PC-3 (cell line): ENCODE data around the gene PCDHGB3. TPM values are rescaled to one million over a fixed set of nuclear protein-coding genes. Genes with fewer than 3 reads are reported as not detected.
"Not testable (repeated sequence)": the region's sequence is repeated elsewhere in the genome, so short reads cannot be mapped to it uniquely, and the experiment has no call there.

Experiments used
- ATAC-seq: fragments of 200-7000 bp; cut with Tn5 transposase; 2 replicates; pipeline ENCODE4 v1.9.1; 2020; ENCODE audit warnings: mild to moderate bottlenecking, moderate library complexity
- BruUV-seq: library from RNA; stranded (reverse); fragments of 400-500 nt; replicated peaks from 2 replicates; lab custom pipeline; 2021; lab: Mats Ljungman, UMichigan
- CTCF ChIA-PET: fragments of 300-600 bp; sonication (Branson Sonifier 250); formaldehyde crosslinking; loops from one replicate; lab custom pipeline; 2022; ENCODE audit warnings: antibody characterized with exemption; lab: Charles Lee
- POLR2A ChIA-PET: fragments of 300-600 bp; sonication (Branson Sonifier 250); formaldehyde crosslinking; loops from one replicate; lab custom pipeline; 2022; ENCODE audit warnings: antibody characterized with exemption; ENCODE audit not compliant: unreplicated experiment; lab: Charles Lee
- DNase-seq: peaks from one replicate; pipeline ENCODE4 v3.0.0-alpha.2; 2015
- H2AFZ ChIP-seq: fragments of 300-600 bp; sonication (generic); 2 replicates; pipeline ENCODE4 v1.6.0; 2016; ENCODE audit warnings: antibody characterized with exemption, low read length
- H3F3A ChIP-seq: fragments of 300-600 bp; sonication (generic); one replicate; pipeline ENCODE4 v1.6.0; 2017; ENCODE audit warnings: antibody characterized with exemption, low read length, control low read depth, mild to moderate bottlenecking; ENCODE audit not compliant: unreplicated experiment
- H3K27ac ChIP-seq: fragments of 300-600 bp; sonication (generic); 2 replicates; pipeline ENCODE4 v1.5.1; 2016; ENCODE audit warnings: mild to moderate bottlenecking, low read length
- H3K27me3 ChIP-seq: fragments of 300-600 bp; sonication (generic); 2 replicates; pipeline ENCODE4 v1.6.1; 2016; ENCODE audit warnings: low read length, mixed read lengths
- H3K36me3 ChIP-seq: fragments of 300-600 bp; sonication (generic); 2 replicates; pipeline ENCODE4 v1.6.1; 2016; ENCODE audit warnings: low read depth, mixed run types, low read length, mixed read lengths
- H3K4me1 ChIP-seq: fragments of 300-600 bp; sonication (generic); 2 replicates; pipeline ENCODE4 v1.5.1; 2016; ENCODE audit warnings: low read length; ENCODE audit not compliant: insufficient read depth
- H3K4me2 ChIP-seq: fragments of 300-600 bp; sonication (generic); 2 replicates; pipeline ENCODE4 v1.6.0; 2016; ENCODE audit warnings: low read length
- H3K4me3 ChIP-seq: fragments of 300-600 bp; sonication (generic); 2 replicates; pipeline ENCODE4 v1.5.1; 2016; ENCODE audit warnings: mild to moderate bottlenecking, low read length, mixed read lengths
- H3K79me2 ChIP-seq: fragments of 300-600 bp; sonication (generic); 2 replicates; pipeline ENCODE4 v1.6.1; 2017; ENCODE audit warnings: low read length, mixed read lengths
- H3K9ac ChIP-seq: fragments of 300-600 bp; sonication (generic); 2 replicates; pipeline ENCODE4 v1.6.0; 2016; ENCODE audit warnings: mild to moderate bottlenecking, low read length
- H3K9me2 ChIP-seq: fragments of 300-600 bp; sonication (generic); replicated peaks from 2 replicates; pipeline ENCODE4 v1.6.1; 2016; ENCODE audit warnings: mixed run types, low read length, mixed read lengths
- H3K9me3 ChIP-seq: fragments of 300-600 bp; sonication (generic); 2 replicates; pipeline ENCODE4 v1.6.1; 2016; ENCODE audit warnings: low read length, mixed read lengths
- H4K20me1 ChIP-seq: fragments of 300-600 bp; sonication (generic); 2 replicates; pipeline ENCODE4 v1.6.1; 2016; ENCODE audit warnings: low read length, mixed read lengths
- CTCF ChIP-seq: fragments of 300-600 bp; sonication (generic); conservative IDR thresholded peaks from 2 replicates; pipeline ENCODE4 v1.5.1; 2017; ENCODE audit warnings: antibody characterized with exemption, low read depth, mild to moderate bottlenecking, low read length
- EZH2 ChIP-seq: fragments of 300-600 bp; sonication (generic); IDR thresholded peaks from one replicate; pipeline ENCODE4 v1.6.1; 2017; ENCODE audit warnings: antibody characterized with exemption, mild to moderate bottlenecking, low read length; ENCODE audit not compliant: unreplicated experiment
- EZH2phosphoT487 ChIP-seq: fragments of 300-600 bp; sonication (generic); IDR thresholded peaks from 2 replicates; pipeline ENCODE4 v1.6.1; 2018; ENCODE audit warnings: mild to moderate bottlenecking, antibody characterized with exemption, low read length, borderline replicate concordance
- intact Hi-C: fragments of 100-400 bp; cut with micrococcal nuclease; formaldehyde crosslinking; loops from 2 replicates; pipeline ENCODE4 v1.9.0; 2023
- total RNA-seq: library from RNA; depleted of rRNA; stranded (reverse); fragments of >200 nt; gene quantifications from 2 replicates; pipeline ENCODE4 v1.2.3, GENCODE V29; 2014

Gene PCDHGB3
- total RNA-seq, 1 experiment from 2014 or later, result 1.3 TPM

- TF ChIP-seq EZH2phosphoT487 (no peak), EZH2 (no peak), CTCF (no peak)
- no peaks in the 10 kb centered on the region for H3K27me3 ChIP-seq
- H3K27ac ChIP-seq, result no peak overlapping the region
- H3K36me3 ChIP-seq, result peaks cover 6% of the 10 kb centered on the region; the same call in 1 of the 2 replicates
- 0 out of 2 replicates have a peak, but pooled peaks cover 4% of the 10 kb centered on the region for H3K9me3 ChIP-seq
- H3K4me2 ChIP-seq, result no peak overlapping the region
- H3K9ac ChIP-seq, result no peak overlapping the region
- DNase-seq (no peak), ATAC-seq (no peak)
- no peaks in the 10 kb centered on the region for H4K20me1 ChIP-seq
- BruUV-seq, result no TSS peak
- no peak overlapping the region for H2AFZ ChIP-seq
- no peaks in the 10 kb centered on the region for H3K4me1 ChIP-seq
- no peaks in the 10 kb centered on the region for H3K9me2 ChIP-seq
- CTCF ChIA-PET, result no interaction called here
- H3F3A ChIP-seq, result no peaks in the 10 kb centered on the region
- POLR2A ChIA-PET, result no interaction called here
- no peak overlapping the region for H3K4me3 ChIP-seq
- H3K79me2 ChIP-seq, result no peaks in the 10 kb centered on the region
- intact Hi-C loops, result no loop called here
Measured at GRCh38 chr5:141413540-141414069, 43.6 kb downstream of the PCDHGB3 start.

- intact Hi-C loops, H3K9me3 ChIP-seq: not testable (repeated sequence)
Measured at GRCh38 chr5:141414548-141415274, 44.7 kb downstream of the PCDHGB3 start.

DNA sequence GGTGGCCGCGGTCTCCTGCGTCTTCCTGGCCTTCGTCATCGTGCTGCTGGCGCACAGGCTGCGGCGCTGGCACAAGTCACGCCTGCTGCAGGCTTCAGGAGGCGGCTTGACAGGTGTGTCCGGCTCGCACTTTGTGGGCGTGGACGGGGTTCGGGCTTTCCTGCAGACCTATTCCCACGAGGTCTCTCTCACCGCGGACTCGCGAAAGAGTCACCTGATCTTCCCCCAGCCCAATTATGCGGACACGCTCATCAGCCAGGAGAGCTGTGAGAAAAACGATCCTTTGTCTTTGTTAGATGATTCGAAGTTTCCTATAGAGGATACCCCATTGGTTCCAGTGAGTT is 45.2 kb downstream of the PCDHGB3 start:
- H2AFZ ChIP-seq, DNase-seq, H3K9ac ChIP-seq, H3K4me3 ChIP-seq, H3K27ac ChIP-seq, BruUV-seq, H3K9me3 ChIP-seq, H3K4me1 ChIP-seq, H3F3A ChIP-seq, intact Hi-C loops, CTCF ChIA-PET, ATAC-seq, H4K20me1 ChIP-seq, H3K27me3 ChIP-seq, H3K79me2 ChIP-seq, H3K36me3 ChIP-seq, POLR2A ChIA-PET, H3K4me2 ChIP-seq, H3K9me2 ChIP-seq: not testable (repeated sequence)

More at GRCh38 chr5:141414548-141415274, 44.7 kb downstream of the PCDHGB3 start:
- POLR2A ChIA-PET, H3F3A ChIP-seq, H3K9me2 ChIP-seq, H3K4me1 ChIP-seq, DNase-seq, H3K4me3 ChIP-seq, BruUV-seq, ATAC-seq, CTCF ChIA-PET, H3K4me2 ChIP-seq, H3K36me3 ChIP-seq, H2AFZ ChIP-seq, H3K9ac ChIP-seq, H3K27ac ChIP-seq, H3K27me3 ChIP-seq, H4K20me1 ChIP-seq, H3K79me2 ChIP-seq: not testable (repeated sequence)

DNA sequence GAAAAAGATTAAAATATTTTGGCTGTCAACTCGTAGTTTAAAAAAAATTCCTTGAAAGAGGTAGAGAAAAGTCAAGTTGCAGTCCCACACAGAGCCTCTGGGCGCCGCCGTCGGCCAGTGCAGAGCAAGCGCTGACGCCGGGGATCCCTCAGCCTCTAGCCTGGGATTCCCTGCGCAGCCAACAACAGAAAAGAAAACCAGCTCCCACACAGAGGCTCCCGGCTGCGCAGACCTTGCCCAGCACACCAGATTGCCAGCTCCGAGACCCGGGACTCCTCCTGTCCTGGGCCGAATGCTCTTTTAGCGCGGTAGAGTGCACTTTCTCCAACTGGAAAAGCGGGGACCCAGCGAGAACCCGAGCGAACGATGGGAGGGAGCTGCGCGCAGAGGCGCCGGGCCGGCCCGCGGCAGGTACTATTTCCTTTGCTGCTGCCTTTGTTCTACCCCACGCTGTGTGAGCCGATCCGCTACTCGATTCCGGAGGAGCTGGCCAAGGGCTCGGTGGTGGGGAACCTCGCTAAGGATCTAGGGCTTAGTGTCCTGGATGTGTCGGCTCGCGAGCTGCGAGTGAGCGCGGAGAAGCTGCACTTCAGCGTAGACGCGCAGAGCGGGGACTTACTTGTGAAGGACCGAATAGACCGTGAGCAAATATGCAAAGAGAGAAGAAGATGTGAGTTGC is 47.6 kb downstream of the PCDHGB3 start, which contains the start of gene PCDHGB7:
Gene PCDHGB7, plus strand, starts transcription at position 184 of the 679 bp plus-strand sequence. Its CDS starts 183 bp downstream, at position 367.
- H4K20me1 ChIP-seq, H3K36me3 ChIP-seq, H3K79me2 ChIP-seq, intact Hi-C loops, H3K9ac ChIP-seq, DNase-seq, H3K4me1 ChIP-seq, H3K4me3 ChIP-seq, H3F3A ChIP-seq, H3K9me3 ChIP-seq, H3K27me3 ChIP-seq, H3K9me2 ChIP-seq, H2AFZ ChIP-seq, POLR2A ChIA-PET, H3K27ac ChIP-seq, BruUV-seq, CTCF ChIA-PET, ATAC-seq, H3K4me2 ChIP-seq: not testable (repeated sequence)
